SU-DHL-6 (cell line): Measurements from ENCODE around the gene GNB1L.

Experiments
- H2AFZ ChIP-seq: fragments of 200-600 bp; sonication (generic); 2 replicates; pipeline ENCODE4 v1.6.1; 2014; ENCODE audit warnings: low read depth, mild to moderate bottlenecking, moderate library complexity, mixed read lengths, antibody characterized with exemption, low read length; ENCODE audit not compliant: severe bottlenecking
- H3F3A ChIP-seq: fragments of 200-600 bp; shearing (Covaris generic); 2 replicates; pipeline ENCODE4 v1.6.0; 2016; ENCODE audit warnings: antibody characterized with exemption, mild to moderate bottlenecking; ENCODE audit not compliant: insufficient read depth
- H3K27ac ChIP-seq: fragments of 200-600 bp; sonication (generic); 2 replicates; pipeline ENCODE4 v1.5.1; 2016; ENCODE audit warnings: low read depth, mild to moderate bottlenecking, low read length, moderate library complexity, mixed read lengths
- H3K27me3 ChIP-seq: fragments of 200-600 bp; sonication (generic), shearing (Covaris generic); 2 replicates; pipeline ENCODE4 v1.6.0; 2014; ENCODE audit warnings: mild to moderate bottlenecking, low read length
- H3K36me3 ChIP-seq: fragments of 200-600 bp; sonication (generic); 2 replicates; pipeline ENCODE4 v1.6.1; 2014; ENCODE audit warnings: mild to moderate bottlenecking, low read length, mixed read lengths
- H3K4me2 ChIP-seq: fragments of 300-600, 200-600 bp; shearing (Covaris generic), sonication (generic); 2 replicates; pipeline ENCODE4 v1.6.0; 2014; ENCODE audit warnings: low read length, low read depth, mild to moderate bottlenecking; ENCODE audit not compliant: poor library complexity, severe bottlenecking
- H3K4me3 ChIP-seq: fragments of 200-600 bp; sonication (generic); 2 replicates; pipeline ENCODE4 v1.5.1; 2014; ENCODE audit warnings: antibody characterized with exemption, low read length, mild to moderate bottlenecking, mixed read lengths; ENCODE audit not compliant: insufficient read depth, poor library complexity, severe bottlenecking
- H3K79me2 ChIP-seq: fragments of 200-600 bp; sonication (generic); 2 replicates; pipeline ENCODE4 v1.6.1; 2014; ENCODE audit warnings: mild to moderate bottlenecking, low read length, moderate library complexity; ENCODE audit not compliant: insufficient read depth
- H3K9ac ChIP-seq: fragments of 200-600 bp; sonication (generic); 2 replicates; pipeline ENCODE4 v1.7.0; 2014; ENCODE audit warnings: mild to moderate bottlenecking, low read length
- H3K9me2 ChIP-seq: fragments of 200-600 bp; sonication (generic); replicated peaks from 2 replicates; pipeline ENCODE4 v1.6.1; 2014; ENCODE audit warnings: low read length; ENCODE audit not compliant: insufficient read depth
- H3K9me3 ChIP-seq: fragments of 200-600 bp; sonication (generic); 2 replicates; pipeline ENCODE4 v1.6.1; 2014; ENCODE audit warnings: low read length, mixed read lengths; ENCODE audit not compliant: insufficient read depth
- H4K20me1 ChIP-seq: fragments of 200-600 bp; sonication (generic); 2 replicates; pipeline ENCODE4 v1.6.1; 2014; ENCODE audit warnings: low read depth, mild to moderate bottlenecking, antibody characterized with exemption, low read length, moderate library complexity, mixed read lengths
- EZH2phosphoT487 ChIP-seq: fragments of 200-600 bp; sonication (generic), shearing (Covaris generic); conservative IDR thresholded peaks from 2 replicates; pipeline ENCODE4 v1.6.1; 2018; ENCODE audit warnings: mild to moderate bottlenecking, antibody characterized with exemption, low read length, moderate library complexity, mixed read lengths
- TF ChIP-seq, protein P1 (sequence below): fragments of 200-600 bp; sonication (generic); IDR thresholded peaks from one replicate; pipeline ENCODE4 v1.5.1; 2017; ENCODE audit warnings: antibody characterized with exemption, mild to moderate bottlenecking, low read length, moderate library complexity; ENCODE audit not compliant: insufficient read depth, poor library complexity, severe bottlenecking

Gene GNB1L

DNA sequence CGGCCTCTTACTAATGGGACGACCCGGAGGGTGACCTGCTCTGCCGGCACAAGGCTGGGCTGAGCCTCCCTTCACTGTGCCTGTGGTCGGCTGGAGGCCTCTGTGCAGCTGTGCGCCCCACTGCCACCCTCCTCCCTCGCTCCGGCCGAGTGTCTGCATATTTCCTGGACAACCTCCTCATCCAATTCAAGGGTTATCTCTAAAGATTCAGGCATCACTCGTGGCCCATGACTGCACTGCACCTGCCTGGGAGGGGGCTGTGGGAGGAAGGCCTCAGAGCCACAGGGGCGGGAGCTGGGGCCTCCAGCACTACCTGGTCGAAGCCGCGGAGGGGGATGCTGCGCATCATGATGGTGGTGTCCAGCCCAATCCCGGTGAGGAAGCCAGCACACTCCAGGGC, 43.1 kb upstream of the GNB1L start:
- no peaks in the 10 kb centered on the region for H3F3A ChIP-seq
- no peak overlapping the region for H3K4me3 ChIP-seq
- H2AFZ ChIP-seq: no peak overlapping the region
- H3K4me2 ChIP-seq: no peak overlapping the region
- no peaks in the 10 kb centered on the region for H3K27me3 ChIP-seq
- H3K79me2 ChIP-seq: no peaks in the 10 kb centered on the region
- no peak overlapping the region for H3K27ac ChIP-seq
- H3K9me3 ChIP-seq: no peaks in the 10 kb centered on the region
- no peaks in the 10 kb centered on the region for H3K36me3 ChIP-seq
- no peak overlapping the region for H3K9ac ChIP-seq
- no peak for TF ChIP-seq EZH2phosphoT487
- TF ChIP-seq, protein P1, sequence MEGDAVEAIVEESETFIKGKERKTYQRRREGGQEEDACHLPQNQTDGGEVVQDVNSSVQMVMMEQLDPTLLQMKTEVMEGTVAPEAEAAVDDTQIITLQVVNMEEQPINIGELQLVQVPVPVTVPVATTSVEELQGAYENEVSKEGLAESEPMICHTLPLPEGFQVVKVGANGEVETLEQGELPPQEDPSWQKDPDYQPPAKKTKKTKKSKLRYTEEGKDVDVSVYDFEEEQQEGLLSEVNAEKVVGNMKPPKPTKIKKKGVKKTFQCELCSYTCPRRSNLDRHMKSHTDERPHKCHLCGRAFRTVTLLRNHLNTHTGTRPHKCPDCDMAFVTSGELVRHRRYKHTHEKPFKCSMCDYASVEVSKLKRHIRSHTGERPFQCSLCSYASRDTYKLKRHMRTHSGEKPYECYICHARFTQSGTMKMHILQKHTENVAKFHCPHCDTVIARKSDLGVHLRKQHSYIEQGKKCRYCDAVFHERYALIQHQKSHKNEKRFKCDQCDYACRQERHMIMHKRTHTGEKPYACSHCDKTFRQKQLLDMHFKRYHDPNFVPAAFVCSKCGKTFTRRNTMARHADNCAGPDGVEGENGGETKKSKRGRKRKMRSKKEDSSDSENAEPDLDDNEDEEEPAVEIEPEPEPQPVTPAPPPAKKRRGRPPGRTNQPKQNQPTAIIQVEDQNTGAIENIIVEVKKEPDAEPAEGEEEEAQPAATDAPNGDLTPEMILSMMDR: no peak
- no peaks in the 10 kb centered on the region for H4K20me1 ChIP-seq
- no peaks in the 10 kb centered on the region for H3K9me2 ChIP-seq

DNA sequence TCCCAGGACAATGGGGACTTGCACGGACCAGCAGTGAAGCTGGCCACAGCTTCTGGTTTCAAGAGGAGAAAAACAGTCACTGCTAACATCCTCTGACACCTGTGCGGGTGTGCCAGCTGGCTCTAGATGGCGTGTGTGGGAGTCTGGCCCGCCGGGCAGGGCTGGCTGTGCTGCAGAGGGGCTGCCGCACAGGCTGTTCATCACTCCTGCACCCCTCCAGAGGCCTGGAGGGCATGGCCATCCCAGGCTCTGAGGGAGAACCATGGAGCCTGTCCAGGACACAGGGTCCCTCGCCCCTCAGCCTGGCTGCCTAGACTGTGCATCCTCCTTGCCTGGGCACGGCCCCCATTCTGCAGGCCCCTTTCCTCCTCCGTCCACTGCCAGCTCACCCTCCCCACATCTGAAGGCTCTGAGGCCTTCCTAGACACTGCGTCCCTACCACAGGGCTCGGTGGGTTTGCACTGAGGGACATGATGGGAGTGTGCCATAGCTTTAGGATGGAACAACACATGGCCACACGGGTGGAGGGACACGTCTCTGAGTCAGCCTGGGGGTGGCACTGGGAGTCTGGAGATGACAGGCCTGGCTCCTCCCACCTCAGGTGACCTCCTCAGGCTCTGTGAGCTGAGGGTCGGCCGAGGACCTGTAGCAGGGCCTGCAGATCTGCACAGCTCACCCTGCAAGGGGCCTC, 42.1 kb upstream of the GNB1L start:
- Histone ChIP-seq H4K20me1 (no peaks in the 10 kb centered on the region), H3K9ac (no peak overlapping the region), H3K36me3 (no peaks in the 10 kb centered on the region), H3K9me2 (no peaks in the 10 kb centered on the region), H3K27ac (no peak overlapping the region), H3K4me3 (no peak overlapping the region), H3K79me2 (no peaks in the 10 kb centered on the region), H3F3A (0 out of 2 replicates have a peak, but pooled peaks cover 5% of the 10 kb centered on the region), H3K27me3 (no peaks in the 10 kb centered on the region), H3K9me3 (no peaks in the 10 kb centered on the region), H2AFZ (no peak overlapping the region), H3K4me2 (no peak overlapping the region)
- TF ChIP-seq, protein P1: no peak
- TF ChIP-seq EZH2phosphoT487: no peak

DNA sequence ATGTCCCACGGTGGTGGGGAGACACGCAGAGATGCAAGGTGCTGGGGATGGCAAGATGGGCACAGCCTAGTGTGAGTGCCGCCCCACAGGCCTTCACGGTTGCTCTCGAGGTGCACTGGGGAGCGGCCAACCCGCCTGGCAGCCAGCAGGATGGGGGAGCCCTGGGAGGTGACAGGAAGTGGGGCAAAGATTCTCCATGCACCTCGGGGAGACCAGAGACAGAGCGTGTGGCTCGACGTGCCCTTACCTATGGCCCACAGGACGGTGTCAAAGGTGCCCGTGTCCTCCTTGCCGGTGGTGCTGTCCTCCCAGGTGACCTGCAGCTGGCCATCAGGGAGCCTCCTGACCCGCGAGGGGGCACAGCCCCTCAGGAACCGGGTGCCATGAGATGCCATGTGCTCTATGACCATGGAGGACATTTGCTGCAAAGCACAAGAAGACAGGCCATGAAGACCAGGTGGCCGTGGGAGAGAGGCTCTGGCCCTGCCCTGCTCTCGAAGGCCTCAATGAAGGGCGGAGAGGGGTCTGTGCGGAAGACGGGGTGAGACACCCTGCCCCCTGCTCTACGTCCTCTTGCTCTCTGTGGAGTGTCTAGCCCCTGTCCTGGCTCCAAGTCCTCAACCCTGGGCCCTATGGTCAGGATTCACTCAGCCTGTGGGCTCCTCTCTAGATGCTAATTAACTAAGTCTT, 40.6 kb upstream of the GNB1L start:
- H3F3A ChIP-seq: peaks cover 8% of the 10 kb centered on the region; the same call in 1 of the 2 replicates
- no peaks in the 10 kb centered on the region for H3K9me3 ChIP-seq
- no peak overlapping the region for H2AFZ ChIP-seq
- H3K36me3 ChIP-seq: no peaks in the 10 kb centered on the region
- H3K4me2 ChIP-seq: no peak overlapping the region
- H3K4me3 ChIP-seq: no peak overlapping the region
- no peaks in the 10 kb centered on the region for H3K9me2 ChIP-seq
- TF ChIP-seq EZH2phosphoT487: no peak
- TF ChIP-seq, protein P1: no peak
- no peaks in the 10 kb centered on the region for H4K20me1 ChIP-seq
- H3K79me2 ChIP-seq: no peaks in the 10 kb centered on the region
- no peaks in the 10 kb centered on the region for H3K27me3 ChIP-seq
- H3K9ac ChIP-seq: no peak overlapping the region
- no peak overlapping the region for H3K27ac ChIP-seq
